NB4 (cell line): ENCODE data around the gene ASS1.

ENCODE experiments used
- DNase-seq: peaks from one replicate; pipeline ENCODE4 v3.0.0; 2010; ENCODE audit warnings: low read depth
- H3K4me3 ChIP-seq: one replicate; pipeline ENCODE4 v1.5.1; 2011; ENCODE audit warnings: mild to moderate bottlenecking, low read depth, low read length, moderate library complexity
- CTCF ChIP-seq: IDR thresholded peaks from one replicate; pipeline ENCODE4 v1.5.1; 2012; ENCODE audit warnings: low read depth, low read length
- MAX ChIP-seq: IDR thresholded peaks from 2 replicates; pipeline ENCODE4 v1.6.1; 2011; ENCODE audit warnings: low read depth, low read length
- MYC ChIP-seq: IDR thresholded peaks from 2 replicates; pipeline ENCODE4 v1.6.1; 2011; ENCODE audit warnings: low read depth, low read length
- POLR2A ChIP-seq: IDR thresholded peaks from 2 replicates; pipeline ENCODE4 v1.6.1; 2011; ENCODE audit warnings: mild to moderate bottlenecking; ENCODE audit not compliant: insufficient read length; ENCODE audit errors: extremely low read depth

The ASS1 gene

GRCh38 chr9:130522233-130522808, 77.6 kb downstream of the ASS1 start:
- H3K4me3 ChIP-seq: no peak overlapping the region
- peak; percentile 57 for DNase-seq
- TF ChIP-seq MYC: no peak
- TF ChIP-seq POLR2A: no peak
- TF ChIP-seq CTCF: no peak
- no peak for TF ChIP-seq MAX

- no peak for DNase-seq
- H3K4me3 ChIP-seq: no peak overlapping the region
- TF ChIP-seq POLR2A (no peak), MAX (no peak), MYC (no peak), CTCF (no peak)
Measured at GRCh38 chr9:130523921-130524320, 79.2 kb downstream of the ASS1 start.

- H3K4me3 ChIP-seq: no peak overlapping the region
- TF ChIP-seq MYC: no peak
- no peak for TF ChIP-seq POLR2A
- no peak for TF ChIP-seq CTCF
- no peak for TF ChIP-seq MAX
- DNase-seq: no peak
Measured at GRCh38 chr9:130526193-130526853, 81.6 kb downstream of the ASS1 start.

GRCh38 chr9:130526854-130527650, 82.3 kb downstream of the ASS1 start:
- H3K4me3 ChIP-seq: no peak overlapping the region
- no peak for DNase-seq
- TF ChIP-seq POLR2A (no peak), MYC (no peak), MAX (no peak), CTCF (no peak)

- DNase-seq: no peak
- H3K4me3 ChIP-seq: no peak overlapping the region
- TF ChIP-seq MAX (no peak), MYC (no peak), POLR2A (no peak), CTCF (no peak)
Measured at GRCh38 chr9:130527651-130528310, 83.0 kb downstream of the ASS1 start.
